Activated CD4-positive, alpha-beta memory T cell treated with anti-CD3 and anti-CD28 coated beads, Interleukin-2, amount 10 ng/mL, durations not matched to agents 7 days and 5 days (primary cell): Measurements from ENCODE around the gene CORO2B. TPM values are rescaled to one million over a fixed set of nuclear protein-coding genes. Genes with fewer than 3 reads are reported as not detected.

Experiments
- CTCF ChIA-PET: fragments of 350-600 bp; sonication (Branson Sonifier 250); formaldehyde crosslinking; loops from one replicate; lab custom pipeline; 2021; ENCODE audit warnings: antibody characterized with exemption, inconsistent platforms; lab: Charles Lee
- POLR2A ChIA-PET: fragments of 350-600 bp; sonication (Branson Sonifier 250); formaldehyde crosslinking; loops from one replicate; lab custom pipeline; 2021; ENCODE audit warnings: antibody characterized with exemption; lab: Charles Lee
- DNase-seq: peaks from one replicate; pipeline ENCODE4 v3.0.0-alpha.2; 2020
- H3K27ac Mint-ChIP-seq: one replicate; pipeline ENCODE4 v1.8.0; 2021; ENCODE audit warnings: mild to moderate bottlenecking, mixed read lengths
- H3K27me3 Mint-ChIP-seq: one replicate; pipeline ENCODE4 v1.8.0; 2021; ENCODE audit warnings: mixed read lengths
- H3K36me3 Mint-ChIP-seq: one replicate; pipeline ENCODE4 v1.8.0; 2021; ENCODE audit warnings: low read depth, mixed read lengths
- H3K4me1 Mint-ChIP-seq: one replicate; pipeline ENCODE4 v1.8.0; 2021; ENCODE audit warnings: mixed read lengths
- H3K4me3 Mint-ChIP-seq: one replicate; pipeline ENCODE4 v1.8.0; 2021; ENCODE audit warnings: mild to moderate bottlenecking, mixed read lengths
- H3K9me3 Mint-ChIP-seq: one replicate; pipeline ENCODE4 v1.8.0; 2021; ENCODE audit warnings: mixed read lengths
- total RNA-seq, 2 experiments: library from RNA; stranded (reverse); gene quantifications; one replicate each; pipeline ENCODE4 v1.2.3, GENCODE V29; 2021

The CORO2B gene
- total RNA-seq, 2 experiments from 2014 or later: not detected

DNA sequence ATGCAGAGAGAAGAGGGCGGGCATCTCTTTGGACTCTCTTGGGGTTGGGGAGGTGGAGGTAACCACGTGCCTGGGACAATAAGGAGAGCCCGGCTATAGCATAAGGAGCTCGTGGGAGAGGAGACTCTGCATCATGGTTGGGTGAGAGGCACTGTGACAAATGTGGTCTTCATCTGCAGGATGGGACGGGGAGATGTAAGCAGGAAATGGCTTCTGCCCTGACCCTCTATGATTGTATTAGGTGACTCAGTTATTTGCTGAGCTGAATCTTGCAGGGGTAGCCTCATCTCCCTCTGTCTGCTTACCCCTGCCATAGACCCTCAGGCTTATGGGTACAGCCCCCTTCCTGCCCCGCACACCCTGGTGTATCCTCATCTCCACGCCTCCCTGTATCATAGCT lies 48.7 kb downstream of the CORO2B start:
- Mint-ChIP-seq H3K36me3 (no peaks in the 10 kb centered on the region), H3K9me3 (no peaks in the 10 kb centered on the region), H3K27me3 (peaks cover 15% of the 10 kb centered on the region), H3K27ac (no peak overlapping the region), H3K4me3 (no peak overlapping the region), H3K4me1 (no peaks in the 10 kb centered on the region)
- ChIA-PET CTCF (no interaction called here), POLR2A (no interaction called here)
- DNase-seq: no peak

DNA sequence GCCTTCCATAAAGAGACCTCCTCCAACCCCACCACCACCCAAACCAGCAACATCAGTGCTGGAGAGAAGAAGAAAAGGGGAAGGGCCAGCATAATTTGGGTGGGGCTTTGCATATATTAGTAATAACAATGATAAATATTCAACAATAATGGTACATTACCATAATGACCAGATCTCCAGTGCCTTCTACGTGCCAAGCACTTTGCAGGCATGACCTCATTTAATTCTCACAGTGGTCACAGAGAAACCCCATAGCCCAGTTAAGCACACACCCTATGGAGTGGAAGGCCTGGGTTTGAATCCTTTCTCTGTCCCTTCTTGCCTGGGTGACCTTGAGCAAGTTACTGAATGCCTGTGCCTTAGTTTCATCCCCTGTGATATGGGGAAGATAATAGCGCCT lies 49.2 kb downstream of the CORO2B start:
- no peaks in the 10 kb centered on the region for H3K36me3 Mint-ChIP-seq
- ChIA-PET CTCF (no interaction called here), POLR2A (no interaction called here)
- no peaks in the 10 kb centered on the region for H3K4me1 Mint-ChIP-seq
- DNase-seq: no peak
- H3K27me3 Mint-ChIP-seq: peaks cover 15% of the 10 kb centered on the region
- H3K27ac Mint-ChIP-seq: no peak overlapping the region
- H3K9me3 Mint-ChIP-seq: no peaks in the 10 kb centered on the region
- H3K4me3 Mint-ChIP-seq: no peak overlapping the region

DNA sequence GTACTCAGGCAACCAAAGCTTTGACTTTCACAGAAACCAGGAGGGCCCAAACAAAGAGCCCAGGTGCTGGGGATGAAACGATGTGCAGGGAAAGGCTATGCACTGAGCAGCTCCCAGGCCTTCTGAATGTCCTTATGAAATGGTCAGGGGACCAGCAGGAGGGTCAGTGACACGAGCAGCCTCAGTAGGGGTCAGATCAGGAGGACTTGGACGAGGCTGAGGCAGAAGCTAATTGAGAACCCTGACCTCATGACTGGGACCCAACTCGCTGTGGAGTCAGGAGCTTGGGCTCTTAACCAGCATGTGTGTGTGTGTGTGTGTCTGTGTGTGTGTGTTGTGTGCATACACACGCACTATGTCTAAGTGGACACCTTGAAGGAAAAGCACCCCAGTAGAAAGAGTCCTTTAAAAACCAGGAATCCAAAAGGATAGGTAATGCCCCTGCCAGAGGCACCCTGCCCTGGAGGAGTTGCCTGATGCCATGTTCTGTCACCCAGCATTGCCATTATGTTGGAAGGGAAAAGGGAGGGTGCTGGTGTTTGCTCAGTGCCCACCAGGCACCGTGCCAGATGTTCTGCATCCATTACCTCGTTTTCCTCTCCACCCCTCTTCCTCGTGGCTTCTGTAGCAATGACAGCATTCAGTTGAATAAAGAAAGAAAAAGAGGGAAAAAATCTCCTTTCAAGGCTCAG lies 50.9 kb downstream of the CORO2B start:
- CTCF ChIA-PET: no interaction called here
- H3K4me1 Mint-ChIP-seq: no peaks in the 10 kb centered on the region

DNA sequence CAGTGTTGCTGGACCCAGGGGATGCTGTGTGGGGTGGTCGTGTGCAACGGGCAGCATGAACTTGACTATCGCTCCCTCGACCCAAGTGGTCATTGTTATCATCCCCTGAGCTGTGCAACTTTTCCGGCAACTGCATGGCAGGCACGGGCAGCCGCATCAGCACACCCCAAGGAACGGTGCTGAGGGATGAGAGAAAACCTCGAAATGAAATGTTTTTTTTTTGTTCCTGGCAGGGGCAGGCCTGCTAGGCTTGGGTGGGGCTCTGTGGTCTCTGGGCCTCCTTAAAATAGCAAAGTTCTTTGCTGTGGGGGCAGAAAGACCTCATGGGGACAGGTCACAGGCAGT lies 51.4 kb downstream of the CORO2B start:
- Mint-ChIP-seq H3K4me3 (no peak overlapping the region), H3K9me3 (no peaks in the 10 kb centered on the region), H3K27me3 (peaks cover 15% of the 10 kb centered on the region), H3K27ac (no peak overlapping the region), H3K4me1 (no peaks in the 10 kb centered on the region), H3K36me3 (no peaks in the 10 kb centered on the region)
- ChIA-PET CTCF (no interaction called here), POLR2A (no interaction called here)
- no peak for DNase-seq

More for the DNA sequence above, 50.9 kb downstream of the CORO2B start:
- H3K36me3 Mint-ChIP-seq: no peaks in the 10 kb centered on the region
- peaks cover 15% of the 10 kb centered on the region for H3K27me3 Mint-ChIP-seq
- H3K27ac Mint-ChIP-seq: no peak overlapping the region
- POLR2A ChIA-PET: no interaction called here
- H3K9me3 Mint-ChIP-seq: no peaks in the 10 kb centered on the region
- H3K4me3 Mint-ChIP-seq: no peak overlapping the region
- DNase-seq: no peak

DNA sequence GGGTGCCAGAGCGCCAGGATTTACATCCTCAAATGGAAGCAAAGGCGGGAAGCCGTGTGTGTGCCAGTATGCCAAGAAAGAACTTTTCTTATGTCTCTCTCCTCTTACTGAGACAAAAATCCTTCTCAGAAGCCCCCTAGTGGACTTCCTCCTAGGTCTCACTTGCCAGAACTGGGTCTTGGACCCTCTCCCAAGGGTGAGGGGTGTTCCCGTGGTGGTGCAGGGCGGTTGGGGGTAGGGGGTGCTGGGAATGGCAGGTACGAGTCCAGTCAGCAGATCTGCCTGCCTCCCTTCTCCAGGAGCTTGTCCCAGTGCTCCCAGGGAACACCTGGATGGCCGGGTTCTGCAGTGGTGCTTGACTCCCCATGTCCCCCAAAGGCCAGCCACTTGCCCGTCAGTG lies 52.0 kb downstream of the CORO2B start:
- Mint-ChIP-seq H3K27ac (no peak overlapping the region), H3K36me3 (no peaks in the 10 kb centered on the region), H3K9me3 (no peaks in the 10 kb centered on the region), H3K4me1 (no peaks in the 10 kb centered on the region), H3K4me3 (no peak overlapping the region), H3K27me3 (peaks cover 14% of the 10 kb centered on the region)
- DNase-seq: no peak
- ChIA-PET CTCF (no interaction called here), POLR2A (no interaction called here)

GRCh38 chr15:68631601-68632051 lies 52.8 kb downstream of the CORO2B start:
- POLR2A ChIA-PET: no interaction called here
- peaks cover 12% of the 10 kb centered on the region for H3K27me3 Mint-ChIP-seq
- no peak for DNase-seq
- no peak overlapping the region for H3K4me3 Mint-ChIP-seq
- H3K9me3 Mint-ChIP-seq: no peaks in the 10 kb centered on the region
- no peaks in the 10 kb centered on the region for H3K36me3 Mint-ChIP-seq
- CTCF ChIA-PET: no interaction called here
- no peak overlapping the region for H3K27ac Mint-ChIP-seq
- H3K4me1 Mint-ChIP-seq: no peaks in the 10 kb centered on the region

GRCh38 chr15:68632101-68632500 lies 53.3 kb downstream of the CORO2B start:
- Mint-ChIP-seq H3K36me3 (no peaks in the 10 kb centered on the region), H3K27ac (no peak overlapping the region), H3K27me3 (peaks cover 12% of the 10 kb centered on the region), H3K4me1 (no peaks in the 10 kb centered on the region), H3K9me3 (no peaks in the 10 kb centered on the region), H3K4me3 (no peak overlapping the region)
- POLR2A ChIA-PET: no interaction called here
- CTCF ChIA-PET: no interaction called here
- no peak for DNase-seq

GRCh38 chr15:68633231-68634121 lies 54.7 kb downstream of the CORO2B start:
- peaks cover 8% of the 10 kb centered on the region for H3K27me3 Mint-ChIP-seq
- no peak overlapping the region for H3K4me3 Mint-ChIP-seq
- DNase-seq: no peak
- no peaks in the 10 kb centered on the region for H3K4me1 Mint-ChIP-seq
- H3K9me3 Mint-ChIP-seq: no peaks in the 10 kb centered on the region
- H3K36me3 Mint-ChIP-seq: no peaks in the 10 kb centered on the region
- ChIA-PET POLR2A (no interaction called here), CTCF (interaction anchor here (0.7 kb wide), 1 partner anchor 40 kb away, joined by 3 read pairs; no protein-coding TSS in a partner anchor)
- no peak overlapping the region for H3K27ac Mint-ChIP-seq

GRCh38 chr15:68634122-68634482 lies 55.3 kb downstream of the CORO2B start:
- no peaks in the 10 kb centered on the region for H3K9me3 Mint-ChIP-seq
- no peak overlapping the region for H3K27ac Mint-ChIP-seq
- DNase-seq: no peak
- peaks cover 4% of the 10 kb centered on the region for H3K27me3 Mint-ChIP-seq
- no peak overlapping the region for H3K4me3 Mint-ChIP-seq
- ChIA-PET CTCF (interaction anchor here (2.0 kb wide), 1 partner anchor 17 kb away, joined by 6 read pairs; no protein-coding TSS in a partner anchor), POLR2A (no interaction called here)
- no peaks in the 10 kb centered on the region for H3K4me1 Mint-ChIP-seq
- H3K36me3 Mint-ChIP-seq: no peaks in the 10 kb centered on the region

- POLR2A ChIA-PET: no interaction called here
- DNase-seq: no peak
- CTCF ChIA-PET: interaction anchor here (2.0 kb wide), 1 partner anchor 17 kb away, joined by 6 read pairs; no protein-coding TSS in a partner anchor
These were observed 55.7 kb downstream of the CORO2B start for GRCh38 chr15:68634531-68634930.

DNA sequence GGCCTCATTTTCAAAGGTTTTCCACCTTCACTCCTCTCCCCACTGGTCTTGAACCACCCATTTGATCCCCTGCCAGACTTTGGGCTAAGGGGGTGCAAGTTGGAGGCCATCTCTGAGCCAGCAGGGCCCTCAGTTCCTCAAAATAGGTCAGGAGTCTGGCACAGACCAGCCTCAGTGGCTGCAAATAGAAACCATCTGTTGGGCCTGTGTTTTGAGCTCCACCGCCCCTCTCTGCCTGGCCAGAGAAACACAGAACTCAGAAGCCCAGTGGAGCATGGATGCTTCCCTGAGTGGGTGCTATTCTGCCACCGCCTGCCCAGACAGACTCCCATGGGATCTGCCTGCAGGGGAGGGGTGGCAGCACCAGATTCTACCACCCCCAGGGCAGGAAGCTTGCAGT lies 56.3 kb downstream of the CORO2B start:
- ChIA-PET CTCF (interaction anchor here (2.0 kb wide), 1 partner anchor 16 kb away, joined by 6 read pairs; no protein-coding TSS in a partner anchor), POLR2A (no interaction called here)
- H3K9me3 Mint-ChIP-seq: no peaks in the 10 kb centered on the region
- no peak overlapping the region for H3K4me3 Mint-ChIP-seq
- H3K4me1 Mint-ChIP-seq: no peaks in the 10 kb centered on the region
- H3K36me3 Mint-ChIP-seq: no peaks in the 10 kb centered on the region
- DNase-seq: no peak
- H3K27ac Mint-ChIP-seq: no peak overlapping the region
- no peaks in the 10 kb centered on the region for H3K27me3 Mint-ChIP-seq

More at GRCh38 chr15:68634531-68634930, 55.7 kb downstream of the CORO2B start:
- H3K4me3 Mint-ChIP-seq: no peak overlapping the region
- H3K4me1 Mint-ChIP-seq: no peaks in the 10 kb centered on the region
- H3K9me3 Mint-ChIP-seq: no peaks in the 10 kb centered on the region
- no peaks in the 10 kb centered on the region for H3K36me3 Mint-ChIP-seq
- peaks cover 1% of the 10 kb centered on the region for H3K27me3 Mint-ChIP-seq
- H3K27ac Mint-ChIP-seq: no peak overlapping the region

DNA sequence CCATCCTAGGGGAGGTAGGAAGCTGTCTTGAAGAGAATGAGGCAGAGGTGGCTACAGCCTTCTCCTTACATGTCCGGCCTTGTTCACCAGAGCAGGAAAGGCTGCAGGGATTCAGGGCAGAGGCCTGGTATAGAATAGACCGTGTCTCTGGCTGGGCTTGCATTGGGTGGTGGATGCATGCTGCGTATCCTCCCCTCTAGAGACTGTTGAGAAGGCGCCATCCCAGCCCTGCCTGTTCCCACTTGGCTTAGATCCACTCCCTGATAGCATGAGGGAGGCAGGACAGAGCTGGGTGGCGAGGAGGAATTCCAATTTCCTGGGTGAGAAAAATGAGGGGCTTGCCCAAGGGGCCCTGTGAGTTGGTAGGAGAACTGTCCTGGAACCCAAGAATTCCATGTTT lies 57.5 kb downstream of the CORO2B start:
- ChIA-PET POLR2A (no interaction called here), CTCF (no interaction called here)
- Mint-ChIP-seq H3K4me3 (no peak overlapping the region), H3K9me3 (no peaks in the 10 kb centered on the region), H3K4me1 (no peaks in the 10 kb centered on the region), H3K36me3 (no peaks in the 10 kb centered on the region), H3K27me3 (no peaks in the 10 kb centered on the region), H3K27ac (no peak overlapping the region)
- no peak for DNase-seq

DNA sequence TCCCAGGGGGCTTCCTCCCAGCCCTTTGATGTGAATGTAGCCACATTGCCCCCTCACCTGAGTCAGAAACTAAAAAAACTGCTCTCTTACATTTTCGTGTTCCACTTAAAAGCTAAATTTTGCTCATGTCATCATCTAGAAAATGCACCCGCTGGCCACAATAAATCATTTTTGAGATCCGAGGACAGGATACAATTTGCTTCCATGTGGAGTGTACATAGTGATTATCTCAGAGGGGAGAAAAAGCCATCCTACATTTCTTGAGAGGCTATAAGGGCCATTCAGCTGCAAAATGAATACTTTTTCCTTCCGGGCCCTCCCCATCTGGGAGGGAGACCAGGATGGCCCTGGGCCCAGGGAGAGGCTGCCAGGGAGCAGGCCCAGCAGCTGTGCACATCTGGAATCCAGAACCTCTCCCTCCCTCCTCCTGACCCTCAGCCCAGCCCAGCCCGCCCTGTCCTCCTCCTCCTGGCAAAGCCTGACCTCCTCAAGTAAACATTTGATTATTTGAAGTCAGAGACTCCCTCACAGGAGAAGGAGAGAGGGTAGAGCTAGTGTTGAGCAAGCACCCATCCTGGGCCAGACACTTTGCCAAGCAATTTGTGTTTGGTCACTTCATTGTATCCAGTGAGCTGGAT lies 59.1 kb downstream of the CORO2B start:
- Mint-ChIP-seq H3K9me3 (no peaks in the 10 kb centered on the region), H3K4me1 (no peaks in the 10 kb centered on the region), H3K27me3 (no peaks in the 10 kb centered on the region), H3K4me3 (no peak overlapping the region), H3K36me3 (no peaks in the 10 kb centered on the region), H3K27ac (no peak overlapping the region)
- no peak for DNase-seq
- CTCF ChIA-PET: no interaction called here
- POLR2A ChIA-PET: no interaction called here
